Adrenal gland (tissue), 12 donors: Measurements from ENCODE around the gene CXorf38. TPM values are rescaled to one million over a fixed set of nuclear protein-coding genes. Genes with fewer than 3 reads are reported as not detected.

Experiments used
- DNase-seq, 7 donors: peaks; one replicate each; pipeline ENCODE4 v3.0.0-alpha.2; 2019 to 2020
- H3K27ac ChIP-seq, 5 donors: fragments of 200-600 bp; sonication (generic) in 4 of 5; 1 replicate in 3 of 5; 2 replicates in 2 of 5; pipeline versions ENCODE4 v1.5.1 to v1.8.0; 2016 to 2020; ENCODE audit warnings: mild to moderate bottlenecking in 1 of 5
- H3K27me3 ChIP-seq: fragments of 200-600 bp; 2 replicates; pipeline ENCODE4 v1.8.0; 2021
- H3K36me3 ChIP-seq, 2 donors: fragments of 200-600 bp; replicated peaks in 1 of 2; 1 replicate in 1 of 2; 2 replicates in 1 of 2; pipeline versions ENCODE4 v1.5.1 to v1.8.0; 2018 to 2022
- H3K4me1 ChIP-seq, 2 donors: fragments of 200-600 bp; replicated peaks in 1 of 2; 1 replicate in 1 of 2; 2 replicates in 1 of 2; pipeline versions ENCODE4 v1.5.1 to v1.8.0; 2018 to 2021
- H3K4me3 ChIP-seq, 4 donors: fragments of 200-600 bp; sonication (generic) in 3 of 4; one replicate each; pipeline ENCODE4 v1.5.1; 2016 to 2018
- H3K9me3 ChIP-seq, 3 donors: fragments of 200-600 bp; sonication (generic) in 1 of 3; replicated peaks in 1 of 3; 1 replicate in 2 of 3; 2 replicates in 1 of 3; pipeline versions ENCODE4 v1.5.1 to v1.8.0; 2016 to 2021
- CTCF ChIP-seq, 6 experiments: fragments of 450-650 bp in 4 of 6; fragments of 200-600 bp in 2 of 6; sonication (generic) in 1 of 6; IDR thresholded peaks; 1 replicate in 5 of 6; 2 replicates in 1 of 6; pipeline versions ENCODE4 v1.5.1 to v1.8.0; 2016 to 2021; ENCODE audit warnings: antibody characterized with exemption in 6 of 6, mild to moderate bottlenecking in 2 of 6, moderate library complexity in 1 of 6
- POLR2A ChIP-seq, 2 donors: fragments of 450-650 bp; IDR thresholded peaks; one replicate each; pipeline ENCODE4 v1.6.1; 2017; ENCODE audit warnings: antibody characterized with exemption in 2 of 2, mild to moderate bottlenecking in 2 of 2, moderate library complexity in 1 of 2
- WGBS, 4 donors: extraction: QIAGEN DNeasy Blood & Tissue Kit in 2 of 4; methylation state at CpG; one replicate each; pipeline versions ENCODE4 v1.1.5 to v1.1.7; 2013 to 2017; 5-methylcytosine and 5-hydroxymethylcytosine counted together
- intact Hi-C, 2 donors: fragments of 100-400 bp; cut with DNase I; formaldehyde crosslinking; loops; one replicate each; pipeline versions ENCODE4 v1.14.1 to v1.15.0; 2022 to 2023
- polyA plus RNA-seq, 3 donors: library from polyadenylated mRNA; stranded (reverse); fragments of 200-250 nt in 2 of 3; fragments of 350-450 nt in 1 of 3; fragmentation: Illumina TruSeq in 1 of 3; extraction: RNeasy Lipid Tissue Mini Kit (QIAGEN cat#74804) in 1 of 3; gene quantifications; one replicate each; pipeline ENCODE4 v1.2.3, GENCODE V29; 2013 to 2014
- total RNA-seq, 9 donors: library from RNA; depleted of rRNA in 4 of 9; stranded (reverse); fragments of >200 nt in 4 of 9; fragments of 120-200 nt in 1 of 9; fragmentation: NEBNext Ultra II Directional in 1 of 9; extraction: Animal tissue kit (Norgen Biotek cat#: 25700) in 1 of 9; gene quantifications; one replicate each; pipeline versions ENCODE4 v1.1.0 to v1.2.4, GENCODE V29; 2013 to 2023
- donor health status: healthy with polysubstance abuse.
- donor health status: Bipolar disorder and iron deficiency.
- donor health status: DM: yes; HTN: yes; CAD: no.
- donor health status: DM: no; HTN: no; CAD: no.
- donor health status: DM: no; HTN: no; CAD: no.
- donor health status: DM: yes; HTN: yes; CAD: no.

Gene CXorf38
- total and polyA plus RNA-seq, 12 donors = 6.6 to 23.8 (median 17.7) TPM

- TF ChIP-seq CTCF (IDR thresholded peaks at IDR 0.05) = peak in 5 of 6 experiments; percentile 11 to 32 (median 31)
- no peak for TF ChIP-seq POLR2A (IDR thresholded peaks at IDR 0.05)
- no peak overlapping the region for H3K4me3 ChIP-seq
- peak; percentile 21 to 70 (median 53) for DNase-seq
- 21 to 59% (median 43%) methylated on average over 6 of the region's 6 CpGs for WGBS, 4 donors
- H3K27ac ChIP-seq = peak overlapping the region in 2 of 5 donors; percentile 7 to 15
- no peaks in the 10 kb centered on the region for H3K27me3 ChIP-seq
- intact Hi-C loops = no loop called here
- no peaks in the 10 kb centered on the region for H3K36me3 ChIP-seq
- H3K9me3 ChIP-seq = no peaks in the 10 kb centered on the region
- H3K4me1 ChIP-seq = peaks cover 0 to 4% of the 10 kb centered on the region in 2 donors
Observed at GRCh38 chrX:40671126-40671525, 23.8 kb upstream of the CXorf38 start.

DNA sequence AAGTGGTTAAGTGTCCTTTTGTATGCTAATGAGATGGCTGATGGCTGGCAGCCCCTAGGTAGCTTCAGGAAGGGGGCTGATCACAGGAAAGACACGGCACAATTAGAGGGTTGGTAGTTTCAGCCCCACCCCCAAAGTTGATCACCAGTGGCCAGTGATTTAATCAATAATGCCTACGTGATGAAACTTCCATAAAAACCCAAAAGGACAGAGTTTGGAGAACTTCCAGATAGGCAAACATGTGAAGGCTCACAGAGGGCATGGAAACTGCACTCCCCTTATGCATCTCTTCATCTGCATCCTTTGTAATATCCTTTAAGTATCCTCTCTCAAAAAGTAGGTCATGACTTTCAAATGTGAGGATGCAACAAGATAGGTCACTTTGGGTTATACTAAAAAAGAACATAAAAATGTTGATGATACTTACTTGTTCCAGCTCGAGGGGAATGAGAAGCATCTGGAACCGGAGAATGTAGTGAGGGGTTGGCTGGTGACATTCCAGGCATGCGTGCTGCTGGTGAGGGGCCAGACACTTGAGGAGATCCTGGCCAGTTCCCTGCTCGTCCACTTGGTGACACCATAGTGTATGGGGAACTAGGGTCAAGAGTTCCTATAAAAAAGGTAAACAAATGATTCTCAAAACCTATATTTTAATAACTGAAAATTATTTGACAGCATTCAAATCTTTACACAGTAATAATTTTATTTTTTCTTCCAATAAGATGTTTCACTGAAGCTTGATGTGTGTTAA, 16.7 kb upstream of the CXorf38 start:
- H3K27ac ChIP-seq = no peak overlapping the region
- H3K4me3 ChIP-seq = no peak overlapping the region
- DNase-seq = peak in 1 of 7 donors; percentile 9
- no peaks in the 10 kb centered on the region for H3K4me1 ChIP-seq
- intact Hi-C loops = loop anchor here (10.0 kb wide), 1 partner anchor 131 kb away; no protein-coding TSS in a partner anchor
- peak in 3 of 6 experiments; percentile 19 to 36 (median 20) for TF ChIP-seq CTCF (IDR thresholded peaks at IDR 0.05)
- no peak for TF ChIP-seq POLR2A (IDR thresholded peaks at IDR 0.05)
- no peaks in the 10 kb centered on the region for H3K27me3 ChIP-seq
- H3K36me3 ChIP-seq = peaks cover 0 to 18% of the 10 kb centered on the region in 2 donors
- H3K9me3 ChIP-seq = no peaks in the 10 kb centered on the region
- WGBS, 4 donors = 52 to 63% (median 58%) methylated on average over 6 of the region's 6 CpGs

DNA sequence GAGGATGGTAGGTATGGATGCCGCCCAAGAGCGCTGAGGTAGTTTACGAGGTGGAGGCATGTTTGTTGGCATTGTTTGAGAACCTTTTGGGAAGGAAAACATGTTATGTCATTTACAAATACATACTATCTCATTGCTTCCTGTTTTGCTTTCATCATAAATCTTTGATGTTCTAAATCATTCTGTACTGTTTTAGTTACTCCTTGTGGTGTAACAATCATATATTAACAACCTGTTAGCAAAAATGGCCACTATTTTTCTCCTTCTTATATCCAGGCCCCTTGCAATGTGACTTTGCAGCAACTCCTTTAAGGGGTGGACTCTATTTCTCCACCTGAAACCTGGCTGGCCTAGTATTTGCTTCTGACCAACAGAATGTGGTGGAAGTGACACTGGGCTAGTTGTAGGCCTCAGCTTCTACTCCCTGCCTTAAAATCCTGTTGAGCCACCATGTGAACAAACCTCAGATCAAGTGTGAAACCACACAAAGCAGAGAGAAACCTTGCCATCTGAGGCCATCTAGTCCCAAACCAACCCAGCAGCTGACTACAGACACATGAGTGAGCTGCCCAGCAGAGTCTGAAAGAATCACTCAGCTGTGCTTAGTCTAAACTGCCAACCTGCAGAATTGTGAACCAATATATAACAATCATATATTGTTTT, 15.8 kb upstream of the CXorf38 start:
- intact Hi-C loops = loop anchor here (10.0 kb wide), 1 partner anchor 132 kb away; no protein-coding TSS in a partner anchor
- H3K4me1 ChIP-seq = no peaks in the 10 kb centered on the region
- 89 to 95% (median 90%) methylated on average over 3 of the region's 3 CpGs for WGBS, 4 donors
- TF ChIP-seq POLR2A (IDR thresholded peaks at IDR 0.05) (no peak), CTCF (IDR thresholded peaks at IDR 0.05) (no peak)
- no peak overlapping the region for H3K27ac ChIP-seq
- no peaks in the 10 kb centered on the region for H3K27me3 ChIP-seq
- H3K4me3 ChIP-seq = no peak overlapping the region
- no peak for DNase-seq
- H3K9me3 ChIP-seq = no peaks in the 10 kb centered on the region
- peaks cover 0 to 18% of the 10 kb centered on the region in 2 donors for H3K36me3 ChIP-seq

- H3K4me1 ChIP-seq = no peaks in the 10 kb centered on the region
- H3K36me3 ChIP-seq = peaks cover 0 to 18% of the 10 kb centered on the region in 2 donors
- H3K27ac ChIP-seq = no peak overlapping the region
- H3K4me3 ChIP-seq = no peak overlapping the region
- no peak for DNase-seq
- WGBS, 4 donors = 85 to 92% (median 92%) methylated on average over 2 of the region's 2 CpGs
- intact Hi-C loops = loop anchor here (10.0 kb wide), 1 partner anchor 133 kb away; no protein-coding TSS in a partner anchor
- H3K9me3 ChIP-seq = no peaks in the 10 kb centered on the region
- no peaks in the 10 kb centered on the region for H3K27me3 ChIP-seq
- TF ChIP-seq CTCF (IDR thresholded peaks at IDR 0.05) (no peak), POLR2A (IDR thresholded peaks at IDR 0.05) (no peak)
Observed at GRCh38 chrX:40661489-40661888, 14.1 kb upstream of the CXorf38 start.
